A549 (cell line): ENCODE results near the gene ABCF2.

Experiments
- EP300 ChIP-seq, 2 experiments: fragments of >200 bp; sonication (Bioruptor Twin); formaldehyde crosslinking; IDR thresholded peaks; 2 replicates in 1 of 2; 3 replicates in 1 of 2; pipeline ENCODE4 v1.6.1; 2016 to 2017
- NR3C1 ChIP-seq: fragments of >200 bp; sonication (Bioruptor Twin); formaldehyde crosslinking; IDR thresholded peaks from 3 replicates; pipeline ENCODE4 v1.6.1; 2017
- POLR2A ChIP-seq: IDR thresholded peaks from 2 replicates; pipeline ENCODE4 v1.6.1; 2012; ENCODE audit warnings: mild to moderate bottlenecking, low read length
- TF ChIP-seq, protein P1 (sequence below): fragments of >200 bp; sonication (Bioruptor Twin); formaldehyde crosslinking; IDR thresholded peaks from 3 replicates; pipeline ENCODE4 v1.5.1; 2016

DNA sequence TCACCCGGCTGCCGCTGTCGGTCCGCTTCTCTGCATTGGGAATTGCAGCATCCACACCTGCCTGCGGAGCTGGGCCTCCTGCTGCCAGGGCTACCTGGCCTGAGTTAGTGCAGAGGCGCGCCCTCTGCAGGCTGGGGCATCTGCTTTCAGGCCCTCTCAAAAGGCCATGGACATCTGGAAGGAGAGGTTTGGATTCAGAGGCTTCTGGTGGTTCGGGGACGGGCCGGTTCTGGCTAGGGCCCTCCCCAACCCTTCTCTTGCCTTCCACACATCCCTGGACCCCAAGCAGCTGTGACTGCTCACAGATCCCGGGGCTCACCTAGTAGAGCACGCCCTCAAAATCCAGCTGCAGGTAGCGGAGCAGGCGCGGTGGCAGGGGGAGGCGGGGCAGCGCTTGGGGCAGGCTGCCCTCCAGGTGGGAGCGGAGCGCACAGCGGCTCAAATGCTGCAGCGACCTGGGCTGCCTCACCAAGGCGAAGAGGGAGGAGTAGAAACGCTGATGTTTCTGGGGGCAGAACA lies 51.2 kb downstream of the ABCF2 start:
- TF ChIP-seq, protein P1, sequence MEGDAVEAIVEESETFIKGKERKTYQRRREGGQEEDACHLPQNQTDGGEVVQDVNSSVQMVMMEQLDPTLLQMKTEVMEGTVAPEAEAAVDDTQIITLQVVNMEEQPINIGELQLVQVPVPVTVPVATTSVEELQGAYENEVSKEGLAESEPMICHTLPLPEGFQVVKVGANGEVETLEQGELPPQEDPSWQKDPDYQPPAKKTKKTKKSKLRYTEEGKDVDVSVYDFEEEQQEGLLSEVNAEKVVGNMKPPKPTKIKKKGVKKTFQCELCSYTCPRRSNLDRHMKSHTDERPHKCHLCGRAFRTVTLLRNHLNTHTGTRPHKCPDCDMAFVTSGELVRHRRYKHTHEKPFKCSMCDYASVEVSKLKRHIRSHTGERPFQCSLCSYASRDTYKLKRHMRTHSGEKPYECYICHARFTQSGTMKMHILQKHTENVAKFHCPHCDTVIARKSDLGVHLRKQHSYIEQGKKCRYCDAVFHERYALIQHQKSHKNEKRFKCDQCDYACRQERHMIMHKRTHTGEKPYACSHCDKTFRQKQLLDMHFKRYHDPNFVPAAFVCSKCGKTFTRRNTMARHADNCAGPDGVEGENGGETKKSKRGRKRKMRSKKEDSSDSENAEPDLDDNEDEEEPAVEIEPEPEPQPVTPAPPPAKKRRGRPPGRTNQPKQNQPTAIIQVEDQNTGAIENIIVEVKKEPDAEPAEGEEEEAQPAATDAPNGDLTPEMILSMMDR, result no peak
- TF ChIP-seq POLR2A (no peak), EP300 (IDR thresholded peaks at IDR 0.05) (no peak), NR3C1 (no peak)
